Neural progenitor cell (in vitro differentiated cells): ENCODE data around the gene MARK3. TPM values are rescaled to one million over a fixed set of nuclear protein-coding genes. Genes with fewer than 3 reads are reported as not detected.
A peak's percentile ranks its signal among the peaks of the same experiment; 100 is the strongest.

Experiments
- DNase-seq: peaks from one replicate; pipeline ENCODE4 v3.0.0-alpha.2; 2016; ENCODE audit warnings: low spot score
- H2AFZ ChIP-seq: fragments of 200-600 bp; sonication (generic); replicated peaks from 2 replicates; pipeline ENCODE4 v1.6.1; 2016; ENCODE audit warnings: antibody characterized with exemption
- H3F3A ChIP-seq: fragments of 200-600 bp; sonication (generic); 2 replicates; pipeline ENCODE4 v1.6.1; 2016; ENCODE audit warnings: antibody characterized with exemption, low read depth
- H3K27ac ChIP-seq: fragments of 200-600 bp; sonication (generic); 2 replicates; pipeline ENCODE4 v1.5.1; 2016; ENCODE audit warnings: mild to moderate bottlenecking
- H3K27me3 ChIP-seq: fragments of 200-600 bp; sonication (generic); 2 replicates; pipeline ENCODE4 v1.6.1; 2016; ENCODE audit warnings: mild to moderate bottlenecking, moderate library complexity
- H3K36me3 ChIP-seq: fragments of 200-600 bp; sonication (generic); 2 replicates; pipeline ENCODE4 v1.5.1; 2016
- H3K4me1 ChIP-seq: fragments of 200-600 bp; sonication (generic); 2 replicates; pipeline ENCODE4 v1.6.1; 2016; ENCODE audit warnings: mixed run types
- H3K4me2 ChIP-seq: fragments of 200-600 bp; sonication (generic); 2 replicates; pipeline ENCODE4 v1.6.1; 2016
- H3K4me3 ChIP-seq: fragments of 200-600 bp; sonication (generic); 2 replicates; pipeline ENCODE4 v1.5.1; 2016
- H3K79me2 ChIP-seq: fragments of 200-600 bp; sonication (generic); 2 replicates; pipeline ENCODE4 v1.6.1; 2016; ENCODE audit warnings: low read depth
- H3K9ac ChIP-seq: fragments of 200-600 bp; sonication (generic); 2 replicates; pipeline ENCODE4 v1.6.1; 2016
- H3K9me3 ChIP-seq: fragments of 200-600 bp; sonication (generic); 2 replicates; pipeline ENCODE4 v1.5.1; 2016; ENCODE audit warnings: low read depth
- H4K20me1 ChIP-seq: fragments of 200-600 bp; sonication (generic); 2 replicates; pipeline ENCODE4 v1.6.1; 2016; ENCODE audit warnings: low read depth
- H3K27ac Mint-ChIP-seq: 3 replicates; pipeline ENCODE4 v1.8.0; 2021; ENCODE audit warnings: mixed read lengths
- H3K27me3 Mint-ChIP-seq: 2 replicates; pipeline ENCODE4 v1.8.0; 2022; ENCODE audit warnings: low read depth, mild to moderate bottlenecking, inconsistent platforms, moderate library complexity, mixed read lengths; ENCODE audit not compliant: insufficient read depth
- H3K36me3 Mint-ChIP-seq: 3 replicates; pipeline ENCODE4 v1.8.0; 2021; ENCODE audit warnings: mixed read lengths
- H3K4me1 Mint-ChIP-seq: 3 replicates; pipeline ENCODE4 v1.8.0; 2021; ENCODE audit warnings: mixed read lengths
- H3K4me3 Mint-ChIP-seq: 3 replicates; pipeline ENCODE4 v1.8.0; 2021; ENCODE audit warnings: mild to moderate bottlenecking, moderate library complexity, mixed read lengths
- H3K9me3 Mint-ChIP-seq: 3 replicates; pipeline ENCODE4 v1.8.0; 2020; ENCODE audit warnings: mixed read lengths
- CTCF ChIP-seq: fragments of 200-600 bp; sonication (generic); IDR thresholded peaks from 2 replicates; pipeline ENCODE4 v1.5.1; 2017; ENCODE audit warnings: antibody characterized with exemption, mild to moderate bottlenecking
- EZH2 ChIP-seq: fragments of 200-600 bp; sonication (generic); IDR thresholded peaks from 2 replicates; pipeline ENCODE4 v1.6.1; 2017; ENCODE audit warnings: antibody characterized with exemption, mild to moderate bottlenecking, moderate library complexity
- EZH2phosphoT487 ChIP-seq: fragments of 200-600 bp; sonication (generic); IDR thresholded peaks from 2 replicates; pipeline ENCODE4 v1.6.1; 2017; ENCODE audit warnings: antibody characterized with exemption
- total RNA-seq: library from RNA; depleted of rRNA; stranded (reverse); fragments of >200 nt; gene quantifications from 2 replicates; pipeline ENCODE4 v1.2.3, GENCODE V29; 2015; ENCODE audit warnings: low replicate concordance

Gene MARK3
- total RNA-seq, 1 donor from 2014 or later = 80.7 TPM

GRCh38 chr14:103539056-103539825, 154.0 kb downstream of the MARK3 start:
- H3K36me3 ChIP-seq = no peaks in the 10 kb centered on the region
- H4K20me1 ChIP-seq = no peaks in the 10 kb centered on the region
- H3K4me1 Mint-ChIP-seq = peaks cover 25% of the 10 kb centered on the region
- no peaks in the 10 kb centered on the region for H3K9me3 ChIP-seq
- DNase-seq = no peak
- no peaks in the 10 kb centered on the region for H3K9me3 Mint-ChIP-seq
- H3K9ac ChIP-seq = no peak overlapping the region
- no peak overlapping the region for H3K4me3 Mint-ChIP-seq
- H3F3A ChIP-seq = peaks cover 7% of the 10 kb centered on the region
- H3K4me1 ChIP-seq = peaks cover 39% of the 10 kb centered on the region
- peaks cover 4% of the 10 kb centered on the region for H3K27me3 Mint-ChIP-seq
- TF ChIP-seq EZH2 = no peak
- no peak for TF ChIP-seq CTCF
- no peak for TF ChIP-seq EZH2phosphoT487
- H3K79me2 ChIP-seq = no peaks in the 10 kb centered on the region
- H3K27ac ChIP-seq = no peak overlapping the region
- H3K36me3 Mint-ChIP-seq = peaks cover 2% of the 10 kb centered on the region
- no peaks in the 10 kb centered on the region for H3K27me3 ChIP-seq
- H3K27ac Mint-ChIP-seq = peak overlapping the region; percentile 63
- H2AFZ ChIP-seq = no peak overlapping the region
- no peak overlapping the region for H3K4me2 ChIP-seq
- no peak overlapping the region for H3K4me3 ChIP-seq

- peaks cover 45% of the 10 kb centered on the region for H3K4me1 ChIP-seq
- TF ChIP-seq CTCF (no peak), EZH2phosphoT487 (no peak), EZH2 (no peak)
These were observed 155.8 kb downstream of the MARK3 start for GRCh38 chr14:103540821-103541708.

GRCh38 chr14:103541709-103542604, 156.7 kb downstream of the MARK3 start:
- peaks cover 7% of the 10 kb centered on the region for H3F3A ChIP-seq
- peak overlapping the region; percentile 85 for H3K27ac ChIP-seq
- Mint-ChIP-seq H3K4me1 (peaks cover 36% of the 10 kb centered on the region), H3K4me3 (peak overlapping the region; percentile 65), H3K36me3 (peaks cover under 1% of the 10 kb centered on the region), H3K27me3 (peaks cover 8% of the 10 kb centered on the region), H3K27ac (peak overlapping the region; percentile 85), H3K9me3 (no peaks in the 10 kb centered on the region)
- H3K36me3 ChIP-seq = no peaks in the 10 kb centered on the region
- TF ChIP-seq EZH2phosphoT487 = no peak
- no peak for TF ChIP-seq EZH2
- TF ChIP-seq CTCF = peak; percentile 6
- peaks cover 45% of the 10 kb centered on the region for H3K4me1 ChIP-seq
- no peaks in the 10 kb centered on the region for H3K9me3 ChIP-seq
- H3K4me3 ChIP-seq = peak overlapping the region; percentile 42
- H3K79me2 ChIP-seq = no peaks in the 10 kb centered on the region
- peak overlapping the region; percentile 92 for H3K4me2 ChIP-seq
- H2AFZ ChIP-seq = no peak overlapping the region
- H4K20me1 ChIP-seq = no peaks in the 10 kb centered on the region
- H3K27me3 ChIP-seq = no peaks in the 10 kb centered on the region
- DNase-seq = peak; percentile 65
- peak overlapping the region; percentile 60 for H3K9ac ChIP-seq

More at GRCh38 chr14:103540821-103541708, 155.8 kb downstream of the MARK3 start:
- H4K20me1 ChIP-seq = no peaks in the 10 kb centered on the region
- DNase-seq = no peak
- H3F3A ChIP-seq = peaks cover 7% of the 10 kb centered on the region
- H3K27me3 Mint-ChIP-seq = peaks cover 8% of the 10 kb centered on the region
- no peaks in the 10 kb centered on the region for H3K79me2 ChIP-seq
- peaks cover 36% of the 10 kb centered on the region for H3K4me1 Mint-ChIP-seq
- H3K4me3 Mint-ChIP-seq = no peak overlapping the region
- H3K27ac Mint-ChIP-seq = peak overlapping the region; percentile 88
- no peak overlapping the region for H2AFZ ChIP-seq
- H3K4me3 ChIP-seq = no peak overlapping the region
- no peak overlapping the region for H3K27ac ChIP-seq
- peak overlapping the region; percentile 92 for H3K4me2 ChIP-seq
- no peak overlapping the region for H3K9ac ChIP-seq
- H3K36me3 ChIP-seq = no peaks in the 10 kb centered on the region
- H3K27me3 ChIP-seq = no peaks in the 10 kb centered on the region
- no peaks in the 10 kb centered on the region for H3K9me3 Mint-ChIP-seq
- H3K9me3 ChIP-seq = no peaks in the 10 kb centered on the region
- H3K36me3 Mint-ChIP-seq = peaks cover 2% of the 10 kb centered on the region
